K562 (cell line): ENCODE measurements around the gene COPA. TPM values are rescaled to one million over a fixed set of nuclear protein-coding genes. Genes with fewer than 3 reads are reported as not detected.

Source experiments
- BRD9 ChIP-seq: fragments of 450-650 bp; IDR thresholded peaks from 2 replicates; pipeline ENCODE4 v1.6.1; 2018; ENCODE audit warnings: low read depth; ENCODE audit not compliant: partially characterized antibody
- CLOCK ChIP-seq: fragments of 250-450 bp; sonication (Bioruptor Pico); IDR thresholded peaks from 2 replicates; pipeline ENCODE4 v1.4.0; 2020; ENCODE audit warnings: mild to moderate bottlenecking, moderate library complexity, borderline replicate concordance
- EGR1 ChIP-seq: fragments of 450-650 bp; conservative IDR thresholded peaks from 2 replicates; pipeline ENCODE4 v1.6.1; 2017; ENCODE audit warnings: mild to moderate bottlenecking
- HNRNPUL1 ChIP-seq: fragments of 200-400 bp; formaldehyde crosslinking; IDR thresholded peaks from 2 replicates; pipeline ENCODE4 v1.6.1; 2017; ENCODE audit warnings: low read length
- LEF1 ChIP-seq: fragments of 450-650 bp; IDR thresholded peaks from 2 replicates; pipeline ENCODE4 v1.6.1; 2016; ENCODE audit warnings: mild to moderate bottlenecking
- SMAD1 ChIP-seq: fragments of 150-350 bp; IDR thresholded peaks from 2 replicates; pipeline ENCODE4 v1.6.1; 2014; ENCODE audit warnings: low read length, low read depth; ENCODE audit not compliant: partially characterized antibody
- SREBF1 ChIP-seq: fragments of 150-350 bp; IDR thresholded peaks from 2 replicates; pipeline ENCODE4 v1.6.1; 2014; ENCODE audit warnings: antibody characterized with exemption, low read depth, low read length, borderline replicate concordance
- ZNF282 ChIP-seq: sonication (generic); formaldehyde crosslinking; IDR thresholded peaks from 2 replicates; pipeline ENCODE4 v1.8.1; 2023; ENCODE audit warnings: missing genetic modification reagents
- ZNF318 ChIP-seq, 2 experiments: fragments of 450-650 bp; IDR thresholded peaks; 2 replicates each; pipeline ENCODE4 v1.6.1; 2016; ENCODE audit warnings: mild to moderate bottlenecking in 2 of 2, borderline replicate concordance in 1 of 2, low read depth in 1 of 2, moderate library complexity in 1 of 2
- ZNF384 ChIP-seq: IDR thresholded peaks from 2 replicates; pipeline ENCODE4 v1.6.1; 2012; ENCODE audit warnings: low read depth, low read length, improper control_type of control experiment
- ZNF696 ChIP-seq: fragments of 250-450 bp; sonication (Bioruptor Pico); conservative IDR thresholded peaks from 2 replicates; pipeline ENCODE4 v1.4.0; 2020; ENCODE audit warnings: mild to moderate bottlenecking, moderate library complexity
- polyA plus RNA-seq, 8 experiments: library from polyadenylated mRNA; depleted of rRNA in 4 of 8; stranded (reverse) in 5 of 8; unstranded in 3 of 8; fragments of >200 nt; fragmentation: Nextera tagmentation in 2 of 8; fragmentation: Illumina TruSeq in 1 of 8; extraction: Ambion mirVana in 2 of 8; extraction: Trizol in 1 of 8; gene quantifications; 2 replicates each; pipeline versions ENCODE4 v1.2.1 to v1.2.3, GENCODE V29; 2011 to 2014; ENCODE audit warnings: inconsistent platforms in 1 of 8, missing spikeins in 1 of 8
- total RNA-seq, 7 experiments: library from RNA; depleted of rRNA in 6 of 7; stranded (reverse); fragments of >200 nt in 6 of 7; fragmentation: Illumina TruSeq in 2 of 7; extraction: Trizol in 2 of 7; gene quantifications; 2 replicates each; pipeline versions ENCODE4 v1.2.1 to v1.2.3, GENCODE V29; 2011 to 2021; ENCODE audit warnings: low replicate concordance in 1 of 7

The COPA gene
- total and polyA plus RNA-seq, 9 of the 15 experiments (the other 6 are each of a cell fraction or from before 2014, with no cell fraction given): 49.8 to 222 (median 110) TPM

GRCh38 chr1:160282807-160283206, 60.2 kb downstream of the COPA start (continued):
- no peak for TF ChIP-seq ZNF318 (IDR thresholded peaks at IDR 0.05; ENCODE audit: borderline replicate concordance in 1 of 2, low read depth in 1 of 2)
- TF ChIP-seq BRD9: no peak
- no peak for TF ChIP-seq ZNF282 (CRISPR knock-in tag)
- no peak for TF ChIP-seq ZNF696 (CRISPR knock-in tag)
- no peak for TF ChIP-seq HNRNPUL1
- TF ChIP-seq ZNF384: no peak
- no peak for TF ChIP-seq SMAD1
- TF ChIP-seq CLOCK (CRISPR knock-in tag): no peak
- no peak for TF ChIP-seq EGR1
- TF ChIP-seq SREBF1: no peak
- no peak for TF ChIP-seq LEF1
